PFSK-1 (cell line): ENCODE measurements around the gene BPIFB1.

Experiments
- FOXP2 ChIP-seq: optimal IDR thresholded peaks from 2 replicates; pipeline ENCODE3; 2011; ENCODE audit warnings: borderline replicate concordance, control low read depth, inconsistent platforms; ENCODE audit not compliant: insufficient read depth; ENCODE audit errors: extremely low read length, extremely low read depth
- POLR2AphosphoS5 ChIP-seq: IDR thresholded peaks from 2 replicates; pipeline ENCODE4 v1.6.1; 2012; ENCODE audit warnings: low read depth, mild to moderate bottlenecking, control low read depth, low read length, moderate library complexity
- SIN3A ChIP-seq: IDR thresholded peaks from 2 replicates; pipeline ENCODE4 v1.6.1; 2012; ENCODE audit warnings: mild to moderate bottlenecking, low read length, moderate library complexity, borderline replicate concordance; ENCODE audit not compliant: insufficient read depth
- TAF1 ChIP-seq: IDR thresholded peaks from 2 replicates; pipeline ENCODE4 v1.6.1; 2012; ENCODE audit warnings: low read length, control low read depth, borderline replicate concordance; ENCODE audit not compliant: insufficient read depth
- TF ChIP-seq, protein P1 (sequence below), 2 experiments: IDR thresholded peaks; 2 replicates each; pipeline versions ENCODE4 v1.6.1 to v1.8.0; 2011 to 2012; ENCODE audit warnings: low read depth in 2 of 2, low read length in 2 of 2, control low read depth in 1 of 2, inconsistent platforms in 1 of 2, mild to moderate bottlenecking in 1 of 2, moderate library complexity in 1 of 2; ENCODE audit not compliant: insufficient read depth in 1 of 2

The BPIFB1 gene

DNA sequence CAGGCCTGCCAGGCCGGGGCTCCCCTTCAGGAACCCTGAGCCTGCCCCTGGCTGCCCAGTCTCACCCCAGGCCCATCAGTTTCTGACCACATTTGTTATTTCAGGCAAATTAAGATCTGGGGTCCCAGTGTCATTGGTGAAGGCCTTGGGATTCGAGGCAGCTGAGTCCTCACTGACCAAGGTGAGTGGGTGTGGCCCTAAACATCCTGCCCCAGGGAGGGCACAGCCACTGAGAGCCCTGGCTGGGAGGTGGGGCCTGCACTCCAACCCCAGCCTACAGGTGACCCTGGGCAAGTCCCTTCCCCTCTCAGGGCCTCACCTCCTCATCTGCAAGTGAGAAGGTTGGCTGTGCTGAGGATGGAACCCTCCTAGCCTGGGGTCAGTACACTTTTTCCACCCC is 23.8 kb downstream of the BPIFB1 start:
- no peak for TF ChIP-seq SIN3A
- TF ChIP-seq POLR2AphosphoS5: no peak
- no peak for TF ChIP-seq FOXP2
- TF ChIP-seq TAF1: no peak
- TF ChIP-seq, protein P1, sequence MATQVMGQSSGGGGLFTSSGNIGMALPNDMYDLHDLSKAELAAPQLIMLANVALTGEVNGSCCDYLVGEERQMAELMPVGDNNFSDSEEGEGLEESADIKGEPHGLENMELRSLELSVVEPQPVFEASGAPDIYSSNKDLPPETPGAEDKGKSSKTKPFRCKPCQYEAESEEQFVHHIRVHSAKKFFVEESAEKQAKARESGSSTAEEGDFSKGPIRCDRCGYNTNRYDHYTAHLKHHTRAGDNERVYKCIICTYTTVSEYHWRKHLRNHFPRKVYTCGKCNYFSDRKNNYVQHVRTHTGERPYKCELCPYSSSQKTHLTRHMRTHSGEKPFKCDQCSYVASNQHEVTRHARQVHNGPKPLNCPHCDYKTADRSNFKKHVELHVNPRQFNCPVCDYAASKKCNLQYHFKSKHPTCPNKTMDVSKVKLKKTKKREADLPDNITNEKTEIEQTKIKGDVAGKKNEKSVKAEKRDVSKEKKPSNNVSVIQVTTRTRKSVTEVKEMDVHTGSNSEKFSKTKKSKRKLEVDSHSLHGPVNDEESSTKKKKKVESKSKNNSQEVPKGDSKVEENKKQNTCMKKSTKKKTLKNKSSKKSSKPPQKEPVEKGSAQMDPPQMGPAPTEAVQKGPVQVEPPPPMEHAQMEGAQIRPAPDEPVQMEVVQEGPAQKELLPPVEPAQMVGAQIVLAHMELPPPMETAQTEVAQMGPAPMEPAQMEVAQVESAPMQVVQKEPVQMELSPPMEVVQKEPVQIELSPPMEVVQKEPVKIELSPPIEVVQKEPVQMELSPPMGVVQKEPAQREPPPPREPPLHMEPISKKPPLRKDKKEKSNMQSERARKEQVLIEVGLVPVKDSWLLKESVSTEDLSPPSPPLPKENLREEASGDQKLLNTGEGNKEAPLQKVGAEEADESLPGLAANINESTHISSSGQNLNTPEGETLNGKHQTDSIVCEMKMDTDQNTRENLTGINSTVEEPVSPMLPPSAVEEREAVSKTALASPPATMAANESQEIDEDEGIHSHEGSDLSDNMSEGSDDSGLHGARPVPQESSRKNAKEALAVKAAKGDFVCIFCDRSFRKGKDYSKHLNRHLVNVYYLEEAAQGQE (IDR thresholded peaks at IDR 0.05; ENCODE audit: insufficient read depth in 1 of 2, low read depth in 2 of 2, low read length in 2 of 2): no peak

DNA sequence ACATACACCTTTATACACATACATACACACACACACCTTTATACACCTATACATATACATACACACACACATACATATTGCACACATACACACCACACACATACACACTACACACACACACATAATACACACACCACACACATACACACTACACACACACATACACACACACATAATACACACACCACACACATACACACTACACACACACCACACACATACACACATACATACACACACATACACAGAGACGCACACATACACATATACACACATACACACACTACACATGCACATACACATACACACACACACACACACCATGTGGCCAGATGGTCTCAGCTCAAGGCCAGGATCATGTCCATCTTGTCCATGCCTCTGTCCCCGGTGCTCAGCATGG is 25.7 kb downstream of the BPIFB1 start:
- no peak for TF ChIP-seq POLR2AphosphoS5
- no peak for TF ChIP-seq SIN3A
- TF ChIP-seq TAF1: no peak
- TF ChIP-seq, protein P1 (IDR thresholded peaks at IDR 0.05; ENCODE audit: insufficient read depth in 1 of 2, low read depth in 2 of 2, low read length in 2 of 2): no peak
- TF ChIP-seq FOXP2: no peak

DNA sequence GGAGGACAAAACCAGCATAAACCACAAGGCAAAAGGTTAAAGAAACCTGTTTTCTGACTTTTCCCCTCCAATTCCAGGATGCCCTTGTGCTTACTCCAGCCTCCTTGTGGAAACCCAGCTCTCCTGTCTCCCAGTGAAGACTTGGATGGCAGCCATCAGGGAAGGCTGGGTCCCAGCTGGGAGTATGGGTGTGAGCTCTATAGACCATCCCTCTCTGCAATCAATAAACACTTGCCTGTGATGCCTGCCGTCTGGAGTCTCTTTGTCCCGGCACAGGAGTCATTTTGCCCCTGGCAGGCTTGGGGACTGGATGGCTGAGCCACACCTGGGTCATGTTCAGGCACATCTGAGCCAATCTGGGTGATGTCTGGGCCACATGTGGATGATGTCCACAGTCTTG is 26.6 kb downstream of the BPIFB1 start:
- TF ChIP-seq TAF1 (no peak), SIN3A (no peak), FOXP2 (no peak), POLR2AphosphoS5 (no peak)
- TF ChIP-seq, protein P1 (IDR thresholded peaks at IDR 0.05; ENCODE audit: insufficient read depth in 1 of 2, low read depth in 2 of 2, low read length in 2 of 2): no peak

DNA sequence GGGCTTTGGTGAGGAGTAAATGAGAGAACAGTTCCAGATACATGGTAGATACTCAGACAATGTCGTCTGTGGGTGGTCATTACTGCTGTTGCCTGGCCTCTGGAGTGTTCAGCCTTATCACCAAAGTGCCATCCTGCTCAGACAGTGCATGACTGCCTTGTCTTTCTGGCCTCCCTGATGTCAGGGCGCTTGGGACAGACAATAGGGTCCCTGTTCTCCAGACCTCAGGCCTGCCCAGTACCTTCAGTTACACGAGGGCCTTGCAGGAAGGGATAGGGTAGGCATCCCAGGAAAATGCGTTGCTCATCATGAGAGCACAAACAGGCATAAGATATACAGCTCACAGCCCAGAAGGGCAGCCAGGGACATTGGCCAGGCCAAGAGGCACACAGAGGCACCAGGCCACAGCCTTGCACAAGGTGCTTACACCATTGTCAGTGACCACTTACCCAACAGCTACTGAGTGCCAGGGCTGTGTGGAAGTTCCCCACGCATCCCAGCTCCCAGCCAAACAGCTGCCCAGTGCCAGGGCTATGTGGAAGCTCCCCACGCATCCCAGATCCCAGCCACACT is 27.4 kb downstream of the BPIFB1 start:
- TF ChIP-seq SIN3A (no peak), TAF1 (no peak), FOXP2 (no peak)

DNA sequence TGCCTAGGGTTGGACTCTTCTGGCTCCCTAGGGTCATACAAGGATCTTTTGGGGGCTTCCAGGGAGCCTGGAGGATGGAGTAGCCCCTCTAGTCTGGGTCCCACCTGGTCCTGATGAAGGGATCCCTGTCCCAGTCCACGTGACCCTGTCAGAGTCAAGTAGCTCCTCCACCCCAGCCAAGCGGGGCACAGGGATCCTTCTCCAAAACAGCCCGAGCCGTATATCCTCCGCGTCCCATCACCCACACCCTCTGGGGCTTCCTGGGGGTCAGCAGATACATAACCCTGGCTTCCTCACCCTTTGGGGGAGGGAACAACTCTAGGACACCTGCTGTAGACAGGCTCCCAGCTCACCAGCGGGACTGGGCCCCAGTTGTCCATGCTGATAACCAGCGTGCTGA is 28.0 kb downstream of the BPIFB1 start:
- TF ChIP-seq, protein P1 (IDR thresholded peaks at IDR 0.05; ENCODE audit: insufficient read depth in 1 of 2, low read depth in 2 of 2, low read length in 2 of 2): no peak
- TF ChIP-seq SIN3A: no peak
- no peak for TF ChIP-seq FOXP2
- no peak for TF ChIP-seq TAF1
- no peak for TF ChIP-seq POLR2AphosphoS5
